Measurements from ENCODE around the gene ICAM5. TPM values are rescaled to one million over a fixed set of nuclear protein-coding genes. Genes with fewer than 3 reads are reported as not detected.

The ICAM5 gene
- total and polyA plus RNA-seq, 9 of the 15 experiments (the other 6 are each of a cell fraction or from before 2014, with no cell fraction given), result 0.10 to 114 (median 13.7) TPM

GRCh38 chr19:10295305-10295846, 5.6 kb downstream of the ICAM5 start (continued):
- TF ChIP-seq RBM15 (IDR thresholded peaks at IDR 0.05; ENCODE audit: insufficient read depth, low read length) (no peak), ZBTB33 (CRISPR knock-in tag; IDR thresholded peaks at IDR 0.05) (peak; percentile 100), POLR2B (IDR thresholded peaks at IDR 0.05; ENCODE audit: low read depth, partially characterized antibody) (no peak), CUX1 (CRISPR knock-in tag; IDR thresholded peaks at IDR 0.05) (no peak), EP300 (IDR thresholded peaks at IDR 0.05; ENCODE audit: low read length) (no peak), GTF2F1 (IDR thresholded peaks at IDR 0.05; ENCODE audit: low read depth, low read length) (no peak), DIDO1 (tag; IDR thresholded peaks at IDR 0.05; ENCODE audit: low read depth) (no peak), ATF3 (IDR thresholded peaks at IDR 0.05) (0 out of 2 replicates have a peak, but pooled peaks have one; percentile 22), ATF3 (CRISPR knock-in tag; conservative IDR thresholded peaks at IDR 0.05) (no peak), CBX3 (IDR thresholded peaks at IDR 0.05; ENCODE audit: borderline replicate concordance in 1 of 2, low read length in 2 of 2) (no peak), RREB1 (CRISPR knock-in tag; IDR thresholded peaks at IDR 0.05) (no peak), ZNF695 (CRISPR knock-in tag; IDR thresholded peaks at IDR 0.05) (no peak), FIP1L1 (IDR thresholded peaks at IDR 0.05; ENCODE audit: low read depth, low read length, poor library complexity, severe bottlenecking) (peak; percentile 61)

All from K562 (cell line).